MG63 (cell line): ENCODE data around the gene CHCHD3. TPM values are rescaled to one million over a fixed set of nuclear protein-coding genes. Genes with fewer than 3 reads are reported as not detected.

Source experiments
- DNase-seq: peaks from one replicate; pipeline ENCODE4 v3.0.0-alpha.2; 2020
- H3K27me3 ChIP-seq: fragments of 250-450 bp; sonication (Bioruptor Pico); 2 replicates; pipeline ENCODE4 v1.5.1; 2020; ENCODE audit warnings: mild to moderate bottlenecking, moderate library complexity
- H3K36me3 ChIP-seq: fragments of 250-450 bp; sonication (Bioruptor Pico); 2 replicates; pipeline ENCODE4 v1.5.1; 2020; ENCODE audit warnings: mild to moderate bottlenecking, moderate library complexity
- H3K4me3 ChIP-seq: fragments of 250-450 bp; sonication (Bioruptor Pico); 2 replicates; pipeline ENCODE4 v1.5.1; 2020; ENCODE audit warnings: mild to moderate bottlenecking, moderate library complexity
- H3K9me3 ChIP-seq: fragments of 250-450 bp; sonication (Bioruptor Pico); 2 replicates; pipeline ENCODE4 v1.5.1; 2020; ENCODE audit warnings: mild to moderate bottlenecking, moderate library complexity
- total RNA-seq: library from RNA; depleted of rRNA; stranded (reverse); fragments of >200 nt; shearing (Covaris generic); gene quantifications from 2 replicates; pipeline ENCODE4 v1.2.3, GENCODE V29; 2014; ENCODE audit warnings: low replicate concordance

Gene CHCHD3
- total RNA-seq, 1 experiment from 2014 or later: 94.7 TPM

- Histone ChIP-seq H3K9me3 (no peaks in the 10 kb centered on the region), H3K27me3 (no peaks in the 10 kb centered on the region), H3K4me3 (no peak overlapping the region), H3K36me3 (no peaks in the 10 kb centered on the region)
- DNase-seq: no peak
Observed at GRCh38 chr7:133027397-133027796, 54.5 kb downstream of the CHCHD3 start.

- no peaks in the 10 kb centered on the region for H3K27me3 ChIP-seq
Observed at GRCh38 chr7:133026210-133026859, 55.6 kb downstream of the CHCHD3 start.

GRCh38 chr7:133025056-133025455 is 56.8 kb downstream of the CHCHD3 start:
- Histone ChIP-seq H3K9me3 (no peaks in the 10 kb centered on the region), H3K36me3 (no peaks in the 10 kb centered on the region; the same call in 1 of the 2 replicates), H3K27me3 (no peaks in the 10 kb centered on the region), H3K4me3 (no peak overlapping the region)
- no peak for DNase-seq

More at GRCh38 chr7:133026210-133026859, 55.6 kb downstream of the CHCHD3 start:
- H3K9me3 ChIP-seq: no peaks in the 10 kb centered on the region
- no peaks in the 10 kb centered on the region; the same call in 1 of the 2 replicates for H3K36me3 ChIP-seq
- no peak for DNase-seq
- no peak overlapping the region for H3K4me3 ChIP-seq

GRCh38 chr7:133024596-133024995 is 57.3 kb downstream of the CHCHD3 start:
- H3K9me3 ChIP-seq: no peaks in the 10 kb centered on the region
- H3K36me3 ChIP-seq: no peaks in the 10 kb centered on the region; the same call in 1 of the 2 replicates
- DNase-seq: no peak
- H3K27me3 ChIP-seq: no peaks in the 10 kb centered on the region
- H3K4me3 ChIP-seq: no peak overlapping the region

- Histone ChIP-seq H3K4me3 (no peak overlapping the region), H3K9me3 (no peaks in the 10 kb centered on the region), H3K27me3 (no peaks in the 10 kb centered on the region), H3K36me3 (no peaks in the 10 kb centered on the region; the same call in 1 of the 2 replicates)
- no peak for DNase-seq
Observed at GRCh38 chr7:133023370-133024071, 58.4 kb downstream of the CHCHD3 start.

GRCh38 chr7:133022661-133023060 is 59.2 kb downstream of the CHCHD3 start:
- no peaks in the 10 kb centered on the region; the same call in 1 of the 2 replicates for H3K36me3 ChIP-seq
- DNase-seq: no peak
- H3K4me3 ChIP-seq: no peak overlapping the region

GRCh38 chr7:133021196-133021595 is 60.7 kb downstream of the CHCHD3 start:
- no peaks in the 10 kb centered on the region; the same call in 1 of the 2 replicates for H3K36me3 ChIP-seq
- H3K4me3 ChIP-seq: no peak overlapping the region
- DNase-seq: no peak
- no peaks in the 10 kb centered on the region for H3K9me3 ChIP-seq
- no peaks in the 10 kb centered on the region for H3K27me3 ChIP-seq

More at GRCh38 chr7:133022661-133023060, 59.2 kb downstream of the CHCHD3 start:
- no peaks in the 10 kb centered on the region for H3K27me3 ChIP-seq
- no peaks in the 10 kb centered on the region for H3K9me3 ChIP-seq

- H3K9me3 ChIP-seq: no peaks in the 10 kb centered on the region
- no peaks in the 10 kb centered on the region for H3K27me3 ChIP-seq
- H3K36me3 ChIP-seq: no peaks in the 10 kb centered on the region; the same call in 1 of the 2 replicates
- H3K4me3 ChIP-seq: no peak overlapping the region
- no peak for DNase-seq
Observed at GRCh38 chr7:133020496-133020895, 61.4 kb downstream of the CHCHD3 start.

- Histone ChIP-seq H3K36me3 (no peaks in the 10 kb centered on the region; the same call in 1 of the 2 replicates), H3K9me3 (no peaks in the 10 kb centered on the region), H3K4me3 (no peak overlapping the region), H3K27me3 (no peaks in the 10 kb centered on the region)
- no peak for DNase-seq
Observed at GRCh38 chr7:133019590-133019989, 62.3 kb downstream of the CHCHD3 start.

- DNase-seq: no peak
- H3K4me3 ChIP-seq: no peak overlapping the region
- H3K9me3 ChIP-seq: no peaks in the 10 kb centered on the region
- H3K36me3 ChIP-seq: no peaks in the 10 kb centered on the region
- H3K27me3 ChIP-seq: no peaks in the 10 kb centered on the region
Observed at GRCh38 chr7:133016604-133017003, 65.3 kb downstream of the CHCHD3 start.

GRCh38 chr7:133015888-133016287 is 66.0 kb downstream of the CHCHD3 start:
- Histone ChIP-seq H3K36me3 (no peaks in the 10 kb centered on the region), H3K27me3 (no peaks in the 10 kb centered on the region), H3K9me3 (no peaks in the 10 kb centered on the region), H3K4me3 (no peak overlapping the region)
- no peak for DNase-seq

- Histone ChIP-seq H3K36me3 (no peaks in the 10 kb centered on the region), H3K9me3 (no peaks in the 10 kb centered on the region), H3K4me3 (no peak overlapping the region), H3K27me3 (no peaks in the 10 kb centered on the region)
- no peak for DNase-seq
Observed at GRCh38 chr7:133011746-133012145, 70.1 kb downstream of the CHCHD3 start.

GRCh38 chr7:133009426-133010252 is 72.3 kb downstream of the CHCHD3 start:
- Histone ChIP-seq H3K9me3 (no peaks in the 10 kb centered on the region), H3K36me3 (no peaks in the 10 kb centered on the region), H3K27me3 (no peaks in the 10 kb centered on the region), H3K4me3 (no peak overlapping the region)
- DNase-seq: no peak

GRCh38 chr7:133007961-133008360 is 73.9 kb downstream of the CHCHD3 start:
- Histone ChIP-seq H3K27me3 (no peaks in the 10 kb centered on the region), H3K4me3 (no peak overlapping the region), H3K36me3 (no peaks in the 10 kb centered on the region), H3K9me3 (no peaks in the 10 kb centered on the region)
- DNase-seq: no peak

- no peak for DNase-seq
- Histone ChIP-seq H3K4me3 (no peak overlapping the region), H3K36me3 (no peaks in the 10 kb centered on the region), H3K9me3 (no peaks in the 10 kb centered on the region), H3K27me3 (no peaks in the 10 kb centered on the region)
Observed at GRCh38 chr7:133003052-133003910, 78.6 kb downstream of the CHCHD3 start.

- Histone ChIP-seq H3K4me3 (no peak overlapping the region), H3K36me3 (no peaks in the 10 kb centered on the region), H3K9me3 (no peaks in the 10 kb centered on the region), H3K27me3 (no peaks in the 10 kb centered on the region)
- no peak for DNase-seq
Observed at GRCh38 chr7:133001727-133002126, 80.2 kb downstream of the CHCHD3 start.
